ENCODE results near the gene CARMIL3. TPM values are rescaled to one million over a fixed set of nuclear protein-coding genes. Genes with fewer than 3 reads are reported as not detected.

The CARMIL3 gene
- total and polyA plus RNA-seq, 2 of the 8 experiments (the other 6 are each of a cell fraction or from before 2014, with no cell fraction given) = 6.0 to 9.0 TPM

DNA sequence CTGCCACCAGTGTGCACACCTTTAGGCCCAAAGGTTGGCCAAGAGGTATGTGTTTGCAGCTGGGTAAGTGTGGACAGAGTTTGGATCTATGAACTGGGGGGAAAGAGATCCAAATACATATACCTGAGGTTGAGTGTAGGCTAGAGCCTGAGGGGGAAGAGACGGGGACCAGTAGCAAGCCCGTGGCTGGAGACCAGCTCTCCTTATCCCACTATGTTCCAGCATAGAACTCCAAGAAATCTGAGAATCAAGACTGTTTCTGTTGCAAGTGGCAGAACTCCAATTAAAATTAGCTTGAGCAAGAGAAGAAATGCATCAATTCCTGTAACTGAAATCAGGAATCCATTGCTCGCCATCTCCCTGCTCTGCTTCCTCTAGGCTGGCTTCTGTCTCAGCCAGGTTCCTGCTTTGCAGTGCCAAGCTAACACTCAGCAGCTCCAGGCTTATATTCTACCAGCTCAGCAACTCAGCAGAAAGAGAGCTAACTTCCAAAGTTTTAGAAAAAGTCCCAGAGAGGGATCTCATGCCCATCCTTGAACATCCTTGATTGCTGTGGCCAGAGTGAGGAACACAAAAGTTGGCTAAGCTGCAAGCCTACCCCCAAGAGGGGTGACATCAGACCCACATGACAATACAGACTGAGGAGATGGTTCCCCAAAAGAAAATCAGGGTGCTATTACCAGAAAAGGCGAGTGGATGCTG is 40.8 kb downstream of the CARMIL3 start (continued):
- TF ChIP-seq RXRA (IDR thresholded peaks at IDR 0.05; ENCODE audit: insufficient read depth, low read depth, low read length) = no peak

All from H1 (cell line).